HG03139 (cell line): ENCODE data around the gene CIB4.
"Not testable (repeated sequence)": the region's sequence is repeated elsewhere in the genome, so short reads cannot be mapped to it uniquely, and the experiment has no call there.

ENCODE experiments used
- ATAC-seq: cut with Tn5 transposase; IDR thresholded peaks from one replicate; pipeline ENCODE4 v1.9.1; 2021; ENCODE audit not compliant: unreplicated experiment

Gene CIB4

GRCh38 chr2:26668041-26668440 is 26.9 kb upstream of the CIB4 start:
- no peak for ATAC-seq

- no peak for ATAC-seq
Measured at GRCh38 chr2:26666671-26667070, 25.5 kb upstream of the CIB4 start.

DNA sequence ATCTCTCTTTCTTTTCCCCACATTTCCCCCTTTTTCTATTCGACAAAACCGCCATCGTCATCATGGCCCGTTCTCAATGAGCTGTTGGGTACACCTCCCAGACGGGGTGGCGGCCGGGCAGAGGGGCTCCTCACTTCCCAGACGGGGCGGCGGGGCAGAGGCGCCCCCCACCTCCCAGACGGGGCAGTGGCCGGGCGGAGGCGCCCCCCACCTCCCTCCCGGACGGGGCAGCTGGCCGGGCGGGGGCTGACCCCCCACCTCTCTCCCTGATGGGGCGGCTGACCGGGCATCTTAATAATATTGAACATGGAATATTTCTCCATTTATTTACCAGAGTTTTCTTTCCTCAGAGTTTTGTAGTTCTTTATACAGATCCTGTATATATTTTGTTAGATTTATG is 24.1 kb upstream of the CIB4 start:
- not testable (repeated sequence) for ATAC-seq

DNA sequence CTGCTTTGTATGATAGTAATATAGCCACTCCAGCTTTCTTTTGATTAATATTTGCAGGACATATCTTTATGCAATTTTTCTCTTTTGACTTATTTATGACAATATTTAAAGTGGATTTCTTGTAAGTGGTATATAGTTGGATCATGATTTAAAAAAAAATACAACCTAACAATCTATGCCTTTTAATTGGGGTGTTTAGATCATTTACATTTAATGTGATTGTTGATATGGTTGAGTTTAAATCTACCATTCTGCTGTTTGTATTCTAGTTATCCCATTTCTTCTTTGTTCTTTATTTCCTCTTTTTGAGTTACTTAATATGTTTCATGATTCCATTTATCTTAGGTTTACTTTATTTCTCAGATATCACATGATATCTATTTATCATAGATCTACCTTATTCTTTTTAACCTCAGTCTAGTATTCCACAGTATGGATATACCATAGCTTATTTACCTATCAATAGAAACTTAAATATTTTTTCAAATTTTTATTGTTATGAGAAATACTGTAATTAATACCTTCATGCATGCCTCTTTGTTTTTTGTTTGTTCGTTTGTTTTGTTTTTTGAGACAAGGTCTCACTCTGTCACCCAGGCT is 19.3 kb upstream of the CIB4 start:
- no peak for ATAC-seq

GRCh38 chr2:26658691-26659346 is 17.7 kb upstream of the CIB4 start:
- no peak for ATAC-seq

- no peak for ATAC-seq
Measured at GRCh38 chr2:26657265-26657664, 16.1 kb upstream of the CIB4 start.

- no peak for ATAC-seq
Measured at GRCh38 chr2:26655611-26656195, 14.5 kb upstream of the CIB4 start.

DNA sequence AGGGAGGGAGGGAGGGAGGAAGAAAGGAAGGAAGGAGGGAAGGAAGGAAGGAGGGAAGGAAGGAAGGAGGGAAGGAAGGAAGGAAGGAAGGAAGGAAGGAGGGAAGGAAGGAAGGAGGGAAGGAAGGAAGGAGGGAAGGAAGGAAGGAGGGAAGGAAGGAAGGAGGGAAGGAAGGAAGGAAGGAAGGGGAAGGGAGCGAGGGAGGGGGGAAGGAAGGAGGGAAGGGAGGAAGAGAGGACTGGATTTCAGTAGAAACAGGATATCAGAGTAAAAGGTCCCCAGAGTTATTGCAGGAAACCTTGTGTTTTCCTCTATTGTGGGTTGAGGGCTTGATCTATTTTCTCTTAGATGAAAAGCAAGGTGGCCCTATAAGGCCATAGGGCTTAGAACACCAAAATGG is 14.0 kb upstream of the CIB4 start:
- not testable (repeated sequence) for ATAC-seq

DNA sequence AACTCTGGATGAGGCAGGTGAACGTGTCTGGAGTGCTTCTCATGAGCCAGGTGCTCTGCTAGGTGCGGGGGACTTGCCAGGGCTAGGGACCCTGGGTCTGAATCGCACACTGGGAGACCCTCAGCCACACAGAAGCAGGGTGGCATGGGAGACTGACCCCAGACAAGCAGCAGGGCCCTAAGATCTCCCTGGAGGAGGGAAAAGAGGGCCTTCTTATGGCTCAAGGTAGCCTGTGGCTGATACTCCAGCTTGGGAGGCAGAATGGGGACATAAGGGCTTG is 12.8 kb upstream of the CIB4 start:
- ATAC-seq: no peak

DNA sequence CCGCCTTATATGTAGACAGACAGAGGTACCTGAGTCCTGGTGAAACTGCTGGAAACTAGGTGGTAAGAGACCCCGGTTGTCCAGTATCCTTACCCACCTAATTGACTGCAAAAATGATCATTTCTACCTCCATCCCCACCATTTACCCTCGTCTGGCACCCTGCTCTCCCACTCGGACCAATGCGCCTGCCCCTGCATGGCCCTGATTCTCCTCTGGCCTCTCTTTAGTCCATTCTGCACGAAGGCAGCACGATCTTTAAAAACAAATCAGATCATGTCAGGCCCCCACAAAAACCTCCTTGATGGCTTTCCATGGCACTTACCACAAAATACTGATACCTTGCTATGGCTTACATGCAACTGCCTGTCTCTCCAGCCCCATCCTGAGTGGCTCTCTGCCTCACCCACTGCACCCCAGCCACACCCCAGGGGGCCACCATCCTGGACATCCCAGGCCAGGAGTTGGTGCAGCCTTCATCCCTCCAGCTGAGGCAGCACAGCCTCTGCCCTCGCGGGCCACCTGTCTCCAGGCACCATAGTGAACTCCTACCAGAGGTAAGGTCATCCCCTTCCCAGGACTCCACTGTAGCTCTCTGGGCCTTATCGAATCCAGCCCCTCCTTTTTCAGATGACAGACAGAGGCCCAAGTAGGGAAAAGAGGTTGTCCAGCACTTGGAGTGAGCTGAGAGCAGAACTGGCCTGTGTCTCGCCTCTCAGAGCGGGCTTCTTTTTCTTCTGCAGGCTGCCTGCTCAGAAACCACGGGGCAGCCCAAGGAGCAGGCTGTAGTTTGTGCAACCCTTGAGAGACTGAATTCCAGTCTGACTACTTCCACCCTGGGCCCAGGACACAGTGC is 12.3 kb upstream of the CIB4 start:
- no peak for ATAC-seq

DNA sequence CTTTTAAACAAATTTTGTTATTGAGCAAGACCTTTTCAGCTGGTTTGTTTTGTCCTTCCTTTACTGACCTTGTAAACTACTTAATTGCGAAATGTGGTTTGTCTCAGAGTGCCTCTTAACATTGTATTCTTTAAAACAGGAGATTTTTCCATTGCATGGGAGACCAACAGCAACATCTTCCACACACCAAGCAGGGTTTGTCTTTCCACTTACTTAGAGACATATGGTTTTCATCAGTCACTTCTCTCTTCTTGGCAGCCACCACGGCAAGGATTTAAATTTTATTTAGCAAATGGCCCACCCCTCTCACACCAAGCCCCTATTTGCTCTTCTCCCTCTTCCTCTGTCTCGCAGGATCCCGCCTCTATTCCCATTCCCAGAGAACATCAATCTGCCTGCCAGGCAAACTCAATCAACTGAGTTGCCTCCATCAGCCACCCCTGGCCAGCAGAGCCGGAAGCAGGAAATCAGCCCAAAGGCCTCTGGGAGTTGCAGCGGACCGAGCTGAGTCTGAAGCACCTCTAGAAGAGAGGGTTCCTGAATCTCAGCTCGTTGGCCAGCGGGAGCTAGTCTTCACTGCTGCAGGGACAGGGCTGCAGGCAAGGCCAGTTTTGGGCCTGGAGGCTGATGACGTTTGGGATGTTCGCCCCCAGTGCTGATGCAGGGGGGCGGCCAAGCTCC is 11.3 kb upstream of the CIB4 start:
- no peak for ATAC-seq

GRCh38 chr2:26651799-26652198 is 10.6 kb upstream of the CIB4 start:
- ATAC-seq: no peak

GRCh38 chr2:26651470-26651771 is 10.3 kb upstream of the CIB4 start:
- no peak for ATAC-seq

DNA sequence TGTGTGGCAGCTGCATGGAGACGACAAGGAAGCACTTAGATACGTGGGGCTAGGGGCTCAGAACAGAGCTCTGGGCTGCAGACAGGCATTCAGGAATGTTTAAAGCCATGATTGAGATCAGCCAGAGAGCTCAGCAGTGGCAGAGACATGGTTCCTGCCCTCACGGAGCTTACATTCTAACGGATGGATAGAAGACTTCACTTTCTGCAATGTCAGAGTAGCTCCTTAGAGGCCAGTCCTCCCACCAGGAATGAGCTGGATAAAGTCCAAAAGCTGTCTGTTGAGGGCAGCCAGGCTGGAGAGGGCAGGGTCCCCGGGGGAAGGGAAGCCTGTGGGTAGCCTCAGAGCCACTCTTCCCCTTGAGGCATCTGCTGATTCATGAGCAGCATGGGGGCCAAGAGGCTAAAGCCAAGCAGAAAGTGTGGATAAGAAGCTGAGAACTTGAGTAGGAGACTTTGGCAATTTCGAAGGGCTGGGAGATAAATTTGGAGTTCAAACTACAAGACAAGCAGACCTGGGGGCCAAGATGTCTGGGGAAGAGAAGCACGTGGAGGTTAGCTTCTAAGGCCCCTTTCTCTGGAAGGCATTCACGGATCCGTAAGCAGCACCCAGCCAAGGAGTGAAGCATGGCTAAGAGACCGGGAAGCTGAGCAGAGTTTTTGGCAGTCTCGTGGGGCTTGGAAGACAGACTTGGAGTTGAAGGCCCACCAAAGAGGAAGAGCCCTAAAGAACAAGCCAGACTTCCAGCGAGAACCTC is 9.7 kb upstream of the CIB4 start:
- no peak for ATAC-seq

- ATAC-seq: no peak
Measured at GRCh38 chr2:26649992-26650712, 9.0 kb upstream of the CIB4 start.

DNA sequence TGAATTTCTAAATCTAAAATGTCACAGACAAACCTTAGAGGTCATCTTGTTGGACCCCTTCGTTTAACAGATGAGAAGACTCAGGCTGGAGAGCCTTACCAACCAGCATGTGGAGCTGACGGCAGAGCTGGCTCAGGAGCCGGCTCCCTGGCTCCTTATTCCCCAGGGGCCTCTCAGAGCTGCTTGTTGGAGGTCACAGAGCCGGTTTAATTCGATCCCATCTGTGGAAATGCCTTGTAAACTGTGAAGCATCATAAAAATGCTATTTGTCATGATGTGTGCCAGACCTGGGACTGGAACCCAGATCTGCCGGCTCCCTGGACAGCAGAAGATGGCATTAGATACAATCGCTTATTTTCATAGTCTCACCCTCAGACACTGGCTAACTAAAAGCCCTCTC is 8.2 kb upstream of the CIB4 start:
- no peak for ATAC-seq

- no peak for ATAC-seq
Measured at GRCh38 chr2:26648516-26648915, 7.3 kb upstream of the CIB4 start.

GRCh38 chr2:26647981-26648380 is 6.8 kb upstream of the CIB4 start:
- ATAC-seq: no peak

DNA sequence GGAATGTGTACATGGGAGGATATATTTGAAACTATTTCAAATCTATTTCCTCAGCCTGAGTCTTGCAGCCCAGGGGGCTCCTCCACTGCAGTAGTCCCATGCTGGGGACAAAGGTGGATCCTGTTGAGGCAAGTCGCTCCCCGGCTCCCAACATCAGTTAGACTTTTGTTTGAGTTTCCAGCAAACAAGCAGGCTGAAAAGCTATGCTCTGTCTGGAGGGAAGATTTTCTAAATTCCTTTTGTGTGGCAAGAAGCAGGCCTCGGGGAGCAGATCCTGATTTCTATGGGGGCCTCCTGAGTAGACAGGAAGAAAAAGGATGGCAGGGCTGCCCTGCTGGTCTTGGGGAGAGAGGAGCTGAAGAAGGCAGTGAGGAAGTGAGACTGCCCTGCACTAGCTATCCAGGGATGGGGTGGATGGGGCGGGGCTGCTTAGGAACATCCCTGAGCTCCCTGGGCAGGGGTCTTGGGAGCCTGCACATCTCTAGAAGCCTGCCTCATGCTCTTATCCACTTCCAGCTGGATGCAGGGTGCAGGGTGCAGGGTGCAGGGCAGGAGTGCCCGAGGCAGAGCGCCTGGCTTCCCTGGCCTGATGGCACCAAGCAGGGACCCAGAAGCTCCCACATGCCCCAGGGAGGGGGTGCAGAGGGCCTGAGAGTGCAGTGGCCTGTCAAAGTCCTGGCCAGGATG is 6.0 kb upstream of the CIB4 start:
- ATAC-seq: no peak

GRCh38 chr2:26645762-26646161 is 4.6 kb upstream of the CIB4 start:
- ATAC-seq: no peak
